Liver (tissue), 9 donors: ENCODE data around the gene HNRNPL. TPM values are rescaled to one million over a fixed set of nuclear protein-coding genes. Genes with fewer than 3 reads are reported as not detected.

Source experiments
- DNase-seq: peaks from one replicate; pipeline ENCODE4 v3.0.0-alpha.2; 2017; ENCODE audit warnings: low spot score
- H3K27ac ChIP-seq, 2 donors: one replicate each; pipeline ENCODE4 v1.7.0; 2013; ENCODE audit warnings: inconsistent platforms in 2 of 2, low read length in 2 of 2, control low read depth in 1 of 2, low read depth in 1 of 2, mild to moderate bottlenecking in 1 of 2
- H3K27me3 ChIP-seq, 4 donors: one replicate each; pipeline versions ENCODE4 v1.6.1 to v1.7.0; 2013; ENCODE audit warnings: low read length in 3 of 4, inconsistent platforms in 1 of 4, mild to moderate bottlenecking in 1 of 4, moderate library complexity in 1 of 4; ENCODE audit not compliant: control insufficient read depth in 4 of 4, insufficient read depth in 4 of 4
- H3K36me3 ChIP-seq, 4 donors: one replicate each; pipeline versions ENCODE4 v1.6.1 to v1.7.0; 2013; ENCODE audit warnings: low read length in 3 of 4, mild to moderate bottlenecking in 3 of 4, low read depth in 1 of 4, moderate library complexity in 1 of 4; ENCODE audit not compliant: control insufficient read depth in 4 of 4, insufficient read depth in 3 of 4
- H3K4me1 ChIP-seq, 4 donors: one replicate each; pipeline versions ENCODE4 v1.6.1 to v1.7.0; 2013; ENCODE audit warnings: low read length in 3 of 4, mild to moderate bottlenecking in 3 of 4, moderate library complexity in 1 of 4; ENCODE audit not compliant: control insufficient read depth in 4 of 4, insufficient read depth in 4 of 4
- H3K4me3 ChIP-seq, 3 donors: one replicate each; pipeline versions ENCODE4 v1.6.1 to v1.7.0; 2013; ENCODE audit warnings: low read length in 3 of 3, control low read depth in 1 of 3, low read depth in 1 of 3, mild to moderate bottlenecking in 1 of 3
- H3K9ac ChIP-seq, 2 donors: one replicate each; pipeline ENCODE4 v1.7.0; 2013; ENCODE audit warnings: low read length in 2 of 2, mild to moderate bottlenecking in 2 of 2, moderate library complexity in 2 of 2, control low read depth in 1 of 2, low read depth in 1 of 2
- H3K9me3 ChIP-seq, 4 donors: one replicate each; pipeline versions ENCODE4 v1.6.1 to v1.7.0; 2013; ENCODE audit warnings: low read length in 3 of 4; ENCODE audit not compliant: control insufficient read depth in 4 of 4
- EGR1 ChIP-seq, 2 donors: IDR thresholded peaks; 2 replicates each; pipeline ENCODE4 v1.6.1; 2016 to 2018; ENCODE audit warnings: antibody characterized with exemption in 2 of 2, low read depth in 2 of 2
- FOXA2 ChIP-seq: IDR thresholded peaks from 2 replicates; pipeline ENCODE4 v1.6.1; 2016; ENCODE audit warnings: antibody characterized with exemption
- GABPA ChIP-seq, 2 donors: IDR thresholded peaks in 1 of 2; conservative IDR thresholded peaks in 1 of 2; 2 replicates each; pipeline ENCODE4 v1.6.1; 2016; ENCODE audit warnings: antibody characterized with exemption in 2 of 2, mild to moderate bottlenecking in 1 of 2, moderate library complexity in 1 of 2
- HNF4A ChIP-seq, 2 donors: conservative IDR thresholded peaks; 2 replicates each; pipeline ENCODE4 v1.6.1; 2016; ENCODE audit warnings: antibody characterized with exemption in 2 of 2, mild to moderate bottlenecking in 2 of 2
- JUND ChIP-seq, 2 donors: IDR thresholded peaks; 2 replicates each; pipeline ENCODE4 v1.6.1; 2016; ENCODE audit warnings: antibody characterized with exemption in 2 of 2
- NR2F2 ChIP-seq: IDR thresholded peaks from 2 replicates; pipeline ENCODE4 v1.6.1; 2016; ENCODE audit warnings: antibody characterized with exemption
- RAD21 ChIP-seq, 2 donors: IDR thresholded peaks; 2 replicates each; pipeline ENCODE4 v1.6.1; 2016; ENCODE audit warnings: antibody characterized with exemption in 2 of 2, mild to moderate bottlenecking in 2 of 2
- RXRA ChIP-seq, 2 donors: IDR thresholded peaks; 2 replicates each; pipeline ENCODE4 v1.6.1; 2017 to 2018; ENCODE audit warnings: antibody characterized with exemption in 2 of 2, mild to moderate bottlenecking in 1 of 2
- SP1 ChIP-seq: IDR thresholded peaks from 2 replicates; pipeline ENCODE4 v1.6.1; 2018; ENCODE audit warnings: antibody characterized with exemption, mild to moderate bottlenecking
- TAF1 ChIP-seq: conservative IDR thresholded peaks from 2 replicates; pipeline ENCODE4 v1.6.1; 2016; ENCODE audit warnings: antibody characterized with exemption, mild to moderate bottlenecking
- YY1 ChIP-seq: IDR thresholded peaks from 2 replicates; pipeline ENCODE4 v1.6.1; 2016; ENCODE audit warnings: antibody characterized with exemption, mild to moderate bottlenecking
- WGBS: extraction: QIAGEN DNeasy Blood & Tissue Kit; methylation state at CpG from one replicate; pipeline ENCODE4 v1.1.7; 2013; 5-methylcytosine and 5-hydroxymethylcytosine counted together
- polyA plus RNA-seq, 2 donors: library from polyadenylated mRNA; stranded (reverse) in 1 of 2; unstranded in 1 of 2; fragments of 200-250 nt in 1 of 2; fragments of >200 nt in 1 of 2; fragmentation: Nextera tagmentation in 1 of 2; extraction: Ambion mirVana in 1 of 2; gene quantifications; one replicate each; pipeline versions ENCODE4 v1.2.1 to v1.2.3, GENCODE V29; 2013 to 2015
- total RNA-seq, 2 donors: library from RNA; depleted of rRNA; stranded (reverse); fragments of >200 nt; gene quantifications; one replicate each; pipeline ENCODE4 v1.2.3, GENCODE V29; 2014
- TF ChIP-seq, protein P1 (sequence below): IDR thresholded peaks from 2 replicates; pipeline ENCODE4 v1.6.1; 2016; ENCODE audit warnings: antibody characterized with exemption
- TF ChIP-seq, protein P2 (sequence below): IDR thresholded peaks from 2 replicates; pipeline ENCODE4 v1.6.1; 2016; ENCODE audit warnings: antibody characterized with exemption
- TF ChIP-seq, protein P3 (sequence below): IDR thresholded peaks from 2 replicates; pipeline ENCODE4 v1.6.1; 2016; ENCODE audit warnings: antibody characterized with exemption, mild to moderate bottlenecking
- TF ChIP-seq, protein P4 (sequence below): IDR thresholded peaks from 2 replicates; pipeline ENCODE4 v1.6.1; 2016; ENCODE audit warnings: antibody characterized with exemption
- TF ChIP-seq, protein P5 (sequence below): fragments of 150-350 bp; IDR thresholded peaks from 2 replicates; pipeline ENCODE4 v1.5.1; 2017; ENCODE audit warnings: improper control_type of control experiment, low read depth, low read length; ENCODE audit not compliant: missing input control
- donor health status: healthy.
- donor health status: healthy.
- donor health status: healthy.
- donor health status: healthy.
- donor health status: healthy.

The HNRNPL gene
- total RNA-seq = 100 to 1,000 TPM; 115 to 166 TPM
- 10 to 100 TPM; 50.4 to 76.5 TPM for polyA plus RNA-seq

DNA sequence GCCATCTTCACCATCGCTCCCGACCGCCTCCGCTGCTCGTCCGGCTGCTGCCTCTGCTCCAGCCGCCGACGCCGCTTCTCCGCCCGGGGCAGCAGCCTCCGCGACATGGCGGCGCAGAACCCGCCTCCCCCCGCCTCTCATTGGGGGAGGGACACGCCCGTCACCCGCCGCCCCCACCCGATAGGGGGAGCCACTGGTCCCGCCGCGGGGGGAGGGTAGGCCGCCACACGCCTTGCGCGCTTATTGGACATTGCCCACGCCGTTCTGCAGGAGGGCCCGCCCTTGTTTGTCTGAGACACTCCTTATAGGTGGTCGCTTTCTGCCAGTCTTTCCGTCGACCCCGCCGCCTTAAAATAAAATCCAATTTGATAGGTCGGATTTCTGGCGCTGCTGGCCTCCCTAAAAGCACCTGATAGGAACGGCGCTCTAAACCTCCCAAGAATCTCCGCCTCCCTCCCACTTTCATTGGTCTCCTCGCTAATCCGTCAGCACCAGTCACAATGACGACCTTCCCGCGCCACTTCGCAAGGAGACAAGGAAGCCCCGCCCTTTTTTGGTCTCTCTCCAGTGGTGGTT, at the start of gene HNRNPL:
Gene HNRNPL (minus strand): TSS at position 127 of the 576 bp plus-strand sequence. CDS start 20 bp downstream, at position 107.
- peak; percentile 99 for DNase-seq
- H3K4me3 ChIP-seq = peak within 1 kb of the TSS; percentile 74 to 94 (median 93)
- H3K4me1 ChIP-seq = peaks cover 5 to 45% (median 33%) of the 10 kb centered on the region in 4 donors
- WGBS = under 1% methylated on average over 50 of the region's 50 CpGs
- H3K27ac ChIP-seq = peak within 1 kb of the TSS; percentile 100
- H3K9me3 ChIP-seq = no peaks in the 10 kb centered on the region
- peaks cover 8 to 21% (median 20%) of the 10 kb centered on the region in 4 donors for H3K36me3 ChIP-seq
- H3K27me3 ChIP-seq = no peaks in the 10 kb centered on the region
- TF ChIP-seq, protein P1, sequence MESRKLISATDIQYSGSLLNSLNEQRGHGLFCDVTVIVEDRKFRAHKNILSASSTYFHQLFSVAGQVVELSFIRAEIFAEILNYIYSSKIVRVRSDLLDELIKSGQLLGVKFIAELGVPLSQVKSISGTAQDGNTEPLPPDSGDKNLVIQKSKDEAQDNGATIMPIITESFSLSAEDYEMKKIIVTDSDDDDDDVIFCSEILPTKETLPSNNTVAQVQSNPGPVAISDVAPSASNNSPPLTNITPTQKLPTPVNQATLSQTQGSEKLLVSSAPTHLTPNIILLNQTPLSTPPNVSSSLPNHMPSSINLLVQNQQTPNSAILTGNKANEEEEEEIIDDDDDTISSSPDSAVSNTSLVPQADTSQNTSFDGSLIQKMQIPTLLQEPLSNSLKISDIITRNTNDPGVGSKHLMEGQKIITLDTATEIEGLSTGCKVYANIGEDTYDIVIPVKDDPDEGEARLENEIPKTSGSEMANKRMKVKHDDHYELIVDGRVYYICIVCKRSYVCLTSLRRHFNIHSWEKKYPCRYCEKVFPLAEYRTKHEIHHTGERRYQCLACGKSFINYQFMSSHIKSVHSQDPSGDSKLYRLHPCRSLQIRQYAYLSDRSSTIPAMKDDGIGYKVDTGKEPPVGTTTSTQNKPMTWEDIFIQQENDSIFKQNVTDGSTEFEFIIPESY = no peak
- TF ChIP-seq, protein P2, sequence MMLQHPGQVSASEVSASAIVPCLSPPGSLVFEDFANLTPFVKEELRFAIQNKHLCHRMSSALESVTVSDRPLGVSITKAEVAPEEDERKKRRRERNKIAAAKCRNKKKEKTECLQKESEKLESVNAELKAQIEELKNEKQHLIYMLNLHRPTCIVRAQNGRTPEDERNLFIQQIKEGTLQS = no peak
- peak in 1 of 2 donors; percentile 36 for TF ChIP-seq HNF4A (conservative IDR thresholded peaks at IDR 0.05)
- TF ChIP-seq, protein P3, sequence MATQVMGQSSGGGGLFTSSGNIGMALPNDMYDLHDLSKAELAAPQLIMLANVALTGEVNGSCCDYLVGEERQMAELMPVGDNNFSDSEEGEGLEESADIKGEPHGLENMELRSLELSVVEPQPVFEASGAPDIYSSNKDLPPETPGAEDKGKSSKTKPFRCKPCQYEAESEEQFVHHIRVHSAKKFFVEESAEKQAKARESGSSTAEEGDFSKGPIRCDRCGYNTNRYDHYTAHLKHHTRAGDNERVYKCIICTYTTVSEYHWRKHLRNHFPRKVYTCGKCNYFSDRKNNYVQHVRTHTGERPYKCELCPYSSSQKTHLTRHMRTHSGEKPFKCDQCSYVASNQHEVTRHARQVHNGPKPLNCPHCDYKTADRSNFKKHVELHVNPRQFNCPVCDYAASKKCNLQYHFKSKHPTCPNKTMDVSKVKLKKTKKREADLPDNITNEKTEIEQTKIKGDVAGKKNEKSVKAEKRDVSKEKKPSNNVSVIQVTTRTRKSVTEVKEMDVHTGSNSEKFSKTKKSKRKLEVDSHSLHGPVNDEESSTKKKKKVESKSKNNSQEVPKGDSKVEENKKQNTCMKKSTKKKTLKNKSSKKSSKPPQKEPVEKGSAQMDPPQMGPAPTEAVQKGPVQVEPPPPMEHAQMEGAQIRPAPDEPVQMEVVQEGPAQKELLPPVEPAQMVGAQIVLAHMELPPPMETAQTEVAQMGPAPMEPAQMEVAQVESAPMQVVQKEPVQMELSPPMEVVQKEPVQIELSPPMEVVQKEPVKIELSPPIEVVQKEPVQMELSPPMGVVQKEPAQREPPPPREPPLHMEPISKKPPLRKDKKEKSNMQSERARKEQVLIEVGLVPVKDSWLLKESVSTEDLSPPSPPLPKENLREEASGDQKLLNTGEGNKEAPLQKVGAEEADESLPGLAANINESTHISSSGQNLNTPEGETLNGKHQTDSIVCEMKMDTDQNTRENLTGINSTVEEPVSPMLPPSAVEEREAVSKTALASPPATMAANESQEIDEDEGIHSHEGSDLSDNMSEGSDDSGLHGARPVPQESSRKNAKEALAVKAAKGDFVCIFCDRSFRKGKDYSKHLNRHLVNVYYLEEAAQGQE = peak; percentile 7
- peak in 1 of 2 donors; percentile 86 for TF ChIP-seq GABPA (IDR thresholded peaks at IDR 0.05 in 1 of 2, conservative IDR thresholded peaks at IDR 0.05 in 1 of 2)
- TF ChIP-seq EGR1 (IDR thresholded peaks at IDR 0.05; ENCODE audit: low read depth in 2 of 2) = no peak
- TF ChIP-seq, protein P4, sequence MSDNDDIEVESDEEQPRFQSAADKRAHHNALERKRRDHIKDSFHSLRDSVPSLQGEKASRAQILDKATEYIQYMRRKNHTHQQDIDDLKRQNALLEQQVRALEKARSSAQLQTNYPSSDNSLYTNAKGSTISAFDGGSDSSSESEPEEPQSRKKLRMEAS = no peak
- peak; percentile 98 for TF ChIP-seq SP1
- TF ChIP-seq RAD21 (IDR thresholded peaks at IDR 0.05) = no peak
- TF ChIP-seq TAF1 = peak; percentile 28
- TF ChIP-seq, protein P5, sequence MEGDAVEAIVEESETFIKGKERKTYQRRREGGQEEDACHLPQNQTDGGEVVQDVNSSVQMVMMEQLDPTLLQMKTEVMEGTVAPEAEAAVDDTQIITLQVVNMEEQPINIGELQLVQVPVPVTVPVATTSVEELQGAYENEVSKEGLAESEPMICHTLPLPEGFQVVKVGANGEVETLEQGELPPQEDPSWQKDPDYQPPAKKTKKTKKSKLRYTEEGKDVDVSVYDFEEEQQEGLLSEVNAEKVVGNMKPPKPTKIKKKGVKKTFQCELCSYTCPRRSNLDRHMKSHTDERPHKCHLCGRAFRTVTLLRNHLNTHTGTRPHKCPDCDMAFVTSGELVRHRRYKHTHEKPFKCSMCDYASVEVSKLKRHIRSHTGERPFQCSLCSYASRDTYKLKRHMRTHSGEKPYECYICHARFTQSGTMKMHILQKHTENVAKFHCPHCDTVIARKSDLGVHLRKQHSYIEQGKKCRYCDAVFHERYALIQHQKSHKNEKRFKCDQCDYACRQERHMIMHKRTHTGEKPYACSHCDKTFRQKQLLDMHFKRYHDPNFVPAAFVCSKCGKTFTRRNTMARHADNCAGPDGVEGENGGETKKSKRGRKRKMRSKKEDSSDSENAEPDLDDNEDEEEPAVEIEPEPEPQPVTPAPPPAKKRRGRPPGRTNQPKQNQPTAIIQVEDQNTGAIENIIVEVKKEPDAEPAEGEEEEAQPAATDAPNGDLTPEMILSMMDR = peak; percentile 49
- TF ChIP-seq YY1 = no peak
- TF ChIP-seq JUND (IDR thresholded peaks at IDR 0.05) = peak; percentile 11 to 14
- TF ChIP-seq FOXA2 = peak; percentile 21
- TF ChIP-seq RXRA (IDR thresholded peaks at IDR 0.05) = peak in 1 of 2 donors; percentile 41
- no peak for TF ChIP-seq NR2F2
- H3K9ac ChIP-seq = peak within 1 kb of the TSS; percentile 84 to 100
